M059J (cell line): Measurements from ENCODE around the gene NCOA6. TPM values are rescaled to one million over a fixed set of nuclear protein-coding genes. Genes with fewer than 3 reads are reported as not detected.

Source experiments
- DNase-seq: peaks from one replicate; pipeline ENCODE4 v3.0.0-alpha.2; 2012; ENCODE audit warnings: low read depth
- total RNA-seq: library from RNA; depleted of rRNA; stranded (reverse); fragments of >200 nt; shearing (Covaris generic); gene quantifications from 2 replicates; pipeline ENCODE4 v1.2.3, GENCODE V29; 2014; rRNA removed

The NCOA6 gene
- total RNA-seq: 7.5 and 14.5 TPM in 2 replicates

DNA sequence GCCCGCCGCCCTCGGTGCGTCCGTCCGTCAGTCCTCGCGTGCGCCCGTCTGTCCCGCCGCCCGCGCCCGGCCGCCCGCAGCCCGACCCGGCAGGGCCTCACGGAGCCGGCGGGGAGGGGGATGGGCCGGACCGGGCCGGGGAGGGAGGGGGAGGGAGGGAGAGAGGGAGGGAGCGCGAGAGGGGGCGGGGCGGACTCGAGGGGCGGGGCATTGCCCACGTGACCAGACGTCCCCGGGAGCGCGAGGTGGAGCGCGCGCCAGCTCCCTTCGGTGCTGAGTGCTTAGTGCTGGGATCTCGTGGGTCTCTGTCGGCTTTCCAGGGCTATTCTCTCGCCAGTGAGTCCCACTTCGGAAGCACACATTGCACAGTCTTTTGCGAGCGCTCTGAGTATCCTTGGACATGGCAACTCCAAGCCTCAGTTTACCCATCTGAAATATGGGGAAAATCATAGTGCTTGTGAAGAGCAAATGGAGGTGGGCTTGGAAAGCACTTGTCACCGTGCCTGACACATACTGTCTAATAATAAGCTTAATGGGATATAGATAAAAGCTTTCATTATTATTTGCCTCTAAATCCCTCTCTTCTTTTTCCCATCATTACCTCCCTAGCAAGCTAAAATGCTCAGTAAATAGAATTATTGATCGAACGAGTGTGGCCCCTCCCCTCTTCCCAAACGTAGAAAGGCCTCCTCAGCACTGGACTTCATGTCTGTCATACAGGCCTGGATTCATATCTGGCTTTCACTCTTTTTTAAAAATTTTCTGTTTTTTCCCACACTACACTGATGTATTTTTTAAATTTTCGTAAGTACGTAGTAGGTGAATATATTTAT is at the start of gene NCOA6:
TSS of gene NCOA6 (minus strand) at position 122 of the 833 bp plus-strand sequence. CDS start 43,296 bp downstream, outside the sequence.
- peak; percentile 74 for DNase-seq

DNA sequence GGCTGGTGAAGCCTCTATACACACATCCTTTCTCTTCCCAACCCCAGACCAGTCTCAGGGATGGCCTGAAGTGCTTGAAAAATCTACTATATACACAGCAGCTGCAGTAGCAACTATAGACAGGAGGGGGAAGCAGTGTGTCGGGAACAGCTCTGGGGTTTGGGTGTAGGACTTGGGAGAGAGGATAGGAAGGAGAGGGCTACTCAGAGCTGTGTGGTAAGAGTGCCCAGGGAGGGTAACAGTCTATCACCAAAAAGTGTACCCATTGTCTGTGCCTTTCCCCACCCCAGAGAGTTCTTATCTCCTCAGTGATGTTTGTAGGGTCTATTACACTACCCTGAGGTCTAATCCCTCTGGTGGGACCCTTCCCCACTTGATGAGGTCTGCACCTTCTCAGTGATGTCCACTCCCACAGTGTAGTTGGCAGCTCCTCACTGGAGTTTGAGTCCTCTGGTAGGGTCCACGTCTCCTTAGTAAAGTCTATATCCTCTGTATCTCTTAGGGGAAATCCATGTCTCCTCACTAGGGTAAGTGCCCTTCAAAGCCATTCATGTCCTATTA is 48.7 kb upstream of the NCOA6 start:
- DNase-seq: peak; percentile 91

DNA sequence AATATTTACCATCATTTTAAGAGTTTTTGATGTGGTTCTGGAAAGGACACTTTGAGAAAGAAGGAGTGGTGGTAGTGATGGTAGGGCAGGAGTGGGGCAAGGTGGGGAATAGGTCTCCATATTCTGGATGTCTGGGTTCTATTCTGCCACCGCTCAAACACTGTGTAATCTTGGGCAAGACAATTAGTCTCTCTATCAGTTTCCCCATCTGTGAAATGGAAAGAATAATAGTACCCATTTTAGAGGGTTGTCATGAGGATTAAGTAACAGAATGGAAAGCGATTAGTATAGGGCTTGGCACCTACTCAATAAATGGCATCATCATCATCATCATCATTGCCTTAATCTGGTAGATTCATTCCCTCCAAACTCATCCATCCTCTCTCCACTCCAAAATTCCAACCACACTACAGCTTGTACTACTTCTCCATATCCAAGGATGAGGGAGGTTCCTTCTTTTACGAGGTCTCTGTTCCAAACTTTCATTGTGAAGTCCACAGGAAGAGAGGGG is 48.2 kb upstream of the NCOA6 start:
- no peak for DNase-seq

DNA sequence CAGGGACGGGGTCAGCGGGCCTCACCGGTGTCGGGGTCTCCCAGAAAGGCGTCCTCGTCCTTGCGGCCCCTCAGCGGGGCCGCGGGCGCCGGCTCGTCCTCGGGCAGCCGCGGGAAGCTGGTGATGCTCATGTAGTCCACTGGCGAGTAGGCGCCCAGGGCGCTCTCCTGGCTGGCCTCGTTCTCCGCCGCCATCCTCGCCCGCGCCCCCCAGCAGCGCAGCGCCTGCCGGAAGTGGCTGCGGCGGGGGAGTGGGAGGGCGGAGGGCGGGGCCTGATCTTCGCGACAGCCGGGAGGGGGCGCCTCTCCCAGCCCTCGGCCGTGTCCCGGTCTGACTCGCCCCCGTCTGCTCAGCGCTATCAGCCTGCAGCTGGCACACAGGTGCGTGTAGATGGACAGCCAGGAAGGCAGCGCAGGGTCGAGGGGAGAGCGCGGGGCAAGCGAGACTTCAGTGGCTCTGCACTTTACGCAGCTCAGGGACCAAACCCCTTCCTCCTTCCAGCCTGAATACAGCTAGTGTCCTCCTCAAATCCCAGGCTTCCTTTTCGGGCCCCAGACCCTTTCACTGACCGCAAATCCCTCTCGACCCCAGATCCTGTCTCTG is 47.3 kb upstream of the NCOA6 start, which contains the start of gene GGT7:
TSS of gene GGT7 (minus strand) at position 235 of the 603 bp plus-strand sequence. CDS start at position 194, 41 bp downstream.
- DNase-seq: peak; percentile 78

DNA sequence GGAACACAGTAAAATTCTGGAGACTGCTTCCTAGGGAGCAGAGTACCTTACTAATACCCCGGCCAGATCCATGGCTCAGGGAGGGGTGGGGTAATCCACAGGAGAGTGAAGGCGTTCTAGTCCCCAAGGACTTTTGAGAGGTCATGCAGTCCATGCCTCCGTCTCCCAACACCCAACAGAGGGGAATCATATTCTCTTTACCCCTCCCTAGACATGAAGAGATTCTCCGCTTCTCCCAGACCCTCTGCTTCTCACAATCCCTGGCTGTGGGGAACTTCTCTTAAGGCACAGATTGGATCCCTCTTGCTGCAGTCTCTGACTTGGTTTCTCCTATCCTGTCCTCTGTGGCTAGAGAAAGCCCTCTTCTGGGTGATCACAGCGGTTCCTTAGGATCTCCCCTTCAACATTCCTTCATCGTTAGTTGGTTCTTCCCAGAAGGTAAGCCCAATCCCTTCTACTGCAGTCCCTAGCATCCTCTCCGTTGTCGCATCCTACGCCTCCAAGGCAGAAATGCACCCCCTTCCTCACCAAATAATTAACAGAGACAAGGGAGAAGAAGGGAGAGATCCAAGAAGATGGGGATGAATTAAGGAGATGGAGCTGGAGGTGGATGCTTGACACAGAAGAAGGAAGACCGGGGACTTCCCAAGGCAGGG is 46.6 kb upstream of the NCOA6 start:
- DNase-seq: no peak

DNA sequence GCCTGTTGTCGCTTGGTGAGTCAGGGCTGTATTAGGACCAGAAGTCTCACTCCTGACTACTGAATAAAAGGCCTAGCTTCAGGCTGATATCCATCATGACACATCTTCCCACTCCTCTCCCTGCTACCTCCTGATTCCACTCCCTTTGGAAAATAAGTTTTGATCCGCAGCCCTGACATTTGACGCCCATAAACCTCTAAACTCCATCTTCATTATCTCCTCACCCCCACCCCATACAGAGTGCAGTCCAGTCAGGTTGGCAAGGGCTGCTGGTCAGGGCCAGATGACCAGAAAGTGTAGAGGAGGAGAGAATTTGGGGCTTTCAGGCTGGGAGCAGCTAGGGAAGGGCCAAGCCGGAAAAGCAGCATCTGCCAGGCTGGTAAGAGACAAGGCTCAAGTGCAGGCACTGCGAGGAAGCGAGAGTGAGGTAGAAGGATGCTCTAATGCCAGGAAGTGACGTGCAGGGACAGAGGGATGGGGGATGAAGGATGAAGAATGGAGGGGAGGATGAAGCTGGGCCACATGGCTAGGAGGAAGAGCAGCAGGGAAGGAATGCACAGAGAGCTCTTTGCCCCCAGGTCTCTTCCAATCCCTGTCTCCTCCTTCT is 46.0 kb upstream of the NCOA6 start:
- DNase-seq: no peak

DNA sequence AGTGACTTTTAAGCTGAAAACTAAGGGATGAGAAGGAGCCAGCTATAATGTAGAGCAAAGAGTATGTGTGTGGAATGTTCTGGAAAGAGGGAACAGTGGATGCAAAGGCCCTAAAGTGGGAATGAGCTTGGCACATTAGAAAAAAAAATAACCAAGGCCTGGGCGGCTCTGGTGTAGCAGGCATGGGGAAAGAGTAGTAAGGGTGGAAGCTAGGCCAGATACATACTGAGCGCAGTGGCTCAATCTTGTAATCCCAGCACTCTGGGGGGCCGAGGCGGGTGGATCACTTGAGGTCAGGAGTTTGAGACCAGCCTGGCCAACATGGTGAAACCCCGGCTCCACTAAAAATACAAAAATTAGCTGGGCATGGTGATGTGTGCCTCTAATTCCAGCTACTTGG is 38.8 kb upstream of the NCOA6 start:
- no peak for DNase-seq

DNA sequence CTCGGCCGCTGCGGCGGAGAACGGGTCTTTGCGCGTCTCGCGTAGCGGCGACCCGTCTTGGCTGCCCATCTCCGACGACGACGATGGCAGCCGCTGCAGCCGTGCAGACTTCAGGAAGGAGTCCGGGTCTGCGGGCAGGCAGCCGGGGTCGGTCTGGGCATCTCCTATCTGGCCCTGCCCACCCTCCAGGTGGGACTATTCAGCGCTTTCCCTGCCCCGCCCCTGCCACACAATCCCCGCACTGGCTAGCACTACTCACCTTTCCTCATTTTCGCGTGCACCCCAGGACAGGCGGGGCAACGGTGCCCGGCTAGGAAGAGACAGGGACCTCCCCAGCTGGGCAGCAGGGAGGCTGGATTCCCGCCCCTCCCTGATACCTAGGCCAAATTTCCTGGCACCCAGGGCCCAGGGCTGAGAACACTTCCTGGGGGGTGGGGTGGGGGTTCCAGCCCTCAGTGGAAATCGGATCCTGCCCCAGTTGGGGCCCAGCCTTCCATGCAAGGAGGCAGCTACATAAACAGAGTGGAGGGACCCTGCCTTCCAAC is 38.0 kb upstream of the NCOA6 start:
- no peak for DNase-seq

DNA sequence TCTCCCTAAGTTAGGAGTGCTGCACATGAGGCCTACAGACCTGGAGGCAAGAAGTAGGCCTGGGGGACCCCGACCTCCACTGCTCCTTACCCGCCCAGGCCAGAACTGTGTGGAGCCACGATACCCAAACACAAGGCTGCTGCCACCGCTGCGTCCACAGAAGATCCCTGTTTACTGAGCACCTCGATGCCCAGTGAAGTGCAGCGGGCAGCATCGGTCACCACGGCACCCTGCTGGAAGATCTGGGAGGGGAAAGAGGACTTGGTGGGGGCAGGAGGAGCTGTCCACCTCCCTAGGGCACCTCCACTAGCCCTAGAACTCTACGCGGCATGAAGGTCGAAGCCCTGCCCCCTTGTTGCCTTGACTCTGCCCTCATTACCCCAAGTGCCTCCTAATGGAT is 37.3 kb upstream of the NCOA6 start:
- DNase-seq: no peak

DNA sequence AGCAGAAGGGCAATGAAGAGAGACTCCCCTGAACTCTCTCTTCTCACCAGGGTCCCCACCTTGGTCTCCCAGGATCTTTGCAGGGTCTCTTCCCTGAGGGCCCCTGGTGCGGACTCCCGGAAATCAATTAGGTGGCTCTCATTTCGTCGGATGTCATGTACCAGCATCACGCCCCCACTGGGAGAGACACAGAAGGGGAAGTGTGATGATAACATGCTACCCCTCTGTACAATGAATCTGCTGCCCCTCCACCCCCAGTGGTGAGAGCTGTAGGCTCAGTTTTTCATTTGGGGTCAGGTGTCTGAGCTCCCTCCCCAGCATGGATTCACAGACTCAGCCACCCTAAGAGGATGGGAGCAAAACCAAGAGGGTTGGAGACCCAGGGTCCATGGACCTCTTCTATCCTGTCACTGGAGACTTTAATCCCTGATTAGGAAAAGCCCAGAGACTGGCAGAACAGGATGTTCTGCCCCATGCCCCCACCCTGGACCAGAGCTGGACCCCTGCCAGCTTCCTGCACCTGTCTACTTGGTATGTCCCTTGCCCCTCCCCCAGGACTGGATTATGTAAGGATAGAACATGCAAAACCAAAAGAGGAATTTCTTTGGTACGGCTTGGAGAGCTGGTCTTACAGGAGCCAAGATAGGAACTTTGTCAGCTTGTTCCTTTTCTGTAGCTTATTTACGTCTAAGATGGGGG is 36.1 kb upstream of the NCOA6 start:
- DNase-seq: no peak

DNA sequence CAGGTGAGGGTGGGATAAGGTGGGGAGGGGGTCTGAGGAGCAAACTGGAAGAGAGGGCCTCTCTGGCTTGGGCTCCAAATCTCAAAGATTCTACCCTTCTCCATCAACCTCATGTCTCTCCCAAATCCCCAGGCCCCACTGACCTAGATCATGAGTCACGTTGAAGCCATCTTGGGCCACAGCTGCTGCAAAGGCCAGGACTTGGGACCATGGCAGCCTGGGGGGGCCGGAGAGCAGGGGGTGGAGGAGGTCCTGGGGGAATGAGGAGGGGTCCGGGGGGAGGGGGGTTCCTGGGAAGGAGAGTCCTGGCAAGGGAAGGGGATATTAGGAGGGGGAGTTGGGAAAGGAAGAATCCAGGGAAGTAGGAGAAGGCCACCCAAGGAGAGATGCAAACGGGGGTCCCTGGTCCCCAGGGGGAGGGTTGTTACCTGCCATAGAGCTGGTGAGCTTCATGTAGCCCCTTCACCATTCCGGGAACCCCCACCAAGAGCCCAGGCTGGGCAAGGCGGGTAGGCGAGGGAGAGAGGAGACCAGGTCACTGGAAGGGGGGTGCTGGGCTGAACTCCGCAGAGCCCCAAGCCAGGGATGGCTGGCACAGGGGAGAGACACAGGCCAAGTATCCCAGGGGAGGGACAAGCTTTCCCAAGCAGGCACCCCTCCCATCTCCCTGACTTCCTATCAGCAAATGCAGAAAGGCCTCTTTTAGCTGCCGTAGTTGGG is 34.5 kb upstream of the NCOA6 start:
- no peak for DNase-seq

DNA sequence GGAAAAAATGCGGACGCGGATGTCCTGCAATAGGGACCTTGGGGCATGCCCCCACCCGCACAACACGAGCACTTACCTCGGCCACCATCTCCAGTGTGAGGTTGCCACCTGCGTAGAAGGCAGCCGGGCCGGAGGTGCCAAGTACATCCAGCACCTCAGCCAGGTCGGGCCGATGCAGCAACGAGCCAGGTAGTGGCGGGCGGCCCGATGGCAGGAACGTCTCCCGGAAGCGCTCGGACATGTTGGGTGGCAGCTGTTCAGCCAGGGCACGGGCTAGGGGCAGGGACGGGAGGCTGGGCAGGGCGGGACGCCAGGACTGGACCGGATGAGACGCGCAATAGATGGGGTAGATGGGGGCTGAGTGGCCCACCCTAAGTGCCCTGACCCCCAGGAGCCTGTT is 33.9 kb upstream of the NCOA6 start:
- no peak for DNase-seq

DNA sequence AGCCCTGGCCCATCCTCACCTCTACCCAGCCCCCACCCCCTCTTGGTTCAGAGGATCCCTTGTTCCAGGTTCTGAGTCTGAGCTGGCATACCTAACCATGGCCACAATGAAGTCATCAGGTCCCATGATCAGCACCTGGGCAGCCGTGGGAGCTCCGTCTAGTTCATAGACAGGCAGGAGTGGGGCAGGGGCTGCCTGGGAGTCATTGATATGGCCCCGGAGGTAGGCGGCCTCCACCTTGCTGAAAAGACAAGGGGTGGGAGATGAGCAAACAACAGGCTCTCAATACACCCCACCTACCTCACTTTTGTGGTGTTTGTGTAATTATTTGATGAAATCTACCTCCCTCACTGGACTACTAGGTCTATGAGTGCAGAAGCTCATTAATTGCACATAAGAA is 26.8 kb upstream of the NCOA6 start:
- no peak for DNase-seq

DNA sequence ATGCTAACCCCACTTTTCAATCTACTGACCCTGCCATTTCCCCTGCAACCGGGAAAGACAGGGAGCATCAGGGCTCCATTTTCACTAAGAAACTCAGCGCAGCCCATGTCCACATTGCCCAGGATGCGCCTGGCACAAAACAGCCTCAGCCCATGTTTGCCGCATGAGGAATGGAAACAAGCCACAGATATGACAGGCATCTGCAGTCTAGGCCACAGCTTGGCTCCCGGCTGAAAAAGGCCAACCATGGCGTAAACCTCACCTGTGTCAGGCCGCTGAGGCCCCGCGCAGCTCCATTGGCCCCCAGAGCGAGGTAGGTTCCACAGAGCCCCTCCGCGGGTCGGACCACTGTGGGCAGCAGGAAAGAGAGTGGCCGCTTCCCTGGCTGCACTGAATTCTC is 25.5 kb upstream of the NCOA6 start:
- peak; percentile 26 for DNase-seq

DNA sequence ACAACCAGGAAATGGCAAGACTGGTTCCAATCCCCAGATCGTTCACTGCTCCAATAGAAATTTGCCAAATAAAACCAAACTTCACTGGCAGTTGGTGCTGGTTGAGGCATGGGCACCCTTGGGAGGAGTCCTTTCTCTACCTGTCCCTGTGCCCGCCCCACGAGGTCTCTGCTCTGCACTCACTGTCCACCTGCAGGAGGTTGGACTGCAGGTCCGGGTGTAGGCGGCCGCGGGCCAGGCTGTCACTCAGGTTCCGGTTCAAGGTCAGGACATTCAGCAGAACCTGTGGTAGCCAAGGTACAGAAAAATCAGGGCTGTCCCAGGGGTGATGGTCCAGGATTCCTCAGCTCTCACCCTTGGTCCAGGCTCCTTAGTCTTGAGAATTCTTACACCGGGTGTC is 24.3 kb upstream of the NCOA6 start:
- DNase-seq: no peak

DNA sequence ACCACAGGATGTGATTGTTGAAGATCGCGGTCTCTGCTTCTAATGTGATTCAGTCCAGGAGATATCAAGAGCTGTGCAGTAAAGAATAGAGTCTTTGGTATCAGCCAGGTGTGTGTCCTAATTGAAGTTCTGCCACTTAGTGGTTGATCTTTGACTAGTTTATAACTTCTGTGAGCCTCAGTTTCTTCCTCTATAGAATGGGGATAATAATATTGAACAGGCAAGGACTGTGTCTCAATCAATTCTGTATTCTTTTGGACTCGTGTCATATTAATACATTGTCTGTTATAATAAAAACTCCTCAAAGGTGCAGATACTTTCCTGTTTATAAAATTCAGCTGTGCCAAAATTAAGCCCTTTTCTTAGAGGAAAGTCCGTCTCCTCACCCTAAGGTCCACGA is 23.1 kb upstream of the NCOA6 start:
- DNase-seq: no peak

DNA sequence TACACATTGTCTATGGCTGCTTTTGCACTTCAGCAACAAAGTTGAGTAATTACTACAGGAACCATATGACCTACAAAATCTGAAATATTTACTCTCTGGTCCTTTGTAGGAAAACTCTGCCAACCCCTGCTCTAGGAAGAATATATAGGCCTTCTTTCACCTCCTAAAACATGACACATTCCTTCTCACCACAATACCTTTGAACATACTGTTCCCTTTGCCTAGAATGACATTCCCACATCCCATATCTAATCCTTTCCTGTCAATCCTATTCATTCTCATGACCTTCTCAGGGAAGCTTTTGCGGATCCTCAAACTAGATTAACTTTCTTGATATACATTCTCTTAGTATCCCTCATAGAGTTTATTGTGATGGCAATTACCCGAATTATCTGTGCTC is 18.0 kb upstream of the NCOA6 start:
- no peak for DNase-seq

DNA sequence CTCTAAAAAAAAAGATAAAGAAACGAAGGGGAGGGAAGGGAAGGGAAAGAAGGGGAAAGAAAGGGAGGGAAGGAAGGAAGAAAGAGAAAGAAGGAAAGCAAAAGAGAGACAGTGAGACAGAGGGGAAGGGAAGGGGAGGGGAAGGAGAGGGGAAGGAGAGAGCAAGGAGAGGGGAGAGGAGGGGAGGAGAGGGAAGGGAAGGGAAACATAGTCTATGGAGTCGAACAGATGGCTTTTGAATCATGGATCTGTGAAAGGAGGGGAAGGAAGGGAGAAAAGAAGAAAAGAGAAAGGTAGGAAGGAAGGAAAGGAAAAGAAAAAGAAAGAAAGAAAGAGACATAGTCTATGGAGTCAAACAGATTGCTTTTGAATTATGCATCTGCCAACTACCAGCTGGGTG is 16.7 kb upstream of the NCOA6 start:
- DNase-seq: no peak

DNA sequence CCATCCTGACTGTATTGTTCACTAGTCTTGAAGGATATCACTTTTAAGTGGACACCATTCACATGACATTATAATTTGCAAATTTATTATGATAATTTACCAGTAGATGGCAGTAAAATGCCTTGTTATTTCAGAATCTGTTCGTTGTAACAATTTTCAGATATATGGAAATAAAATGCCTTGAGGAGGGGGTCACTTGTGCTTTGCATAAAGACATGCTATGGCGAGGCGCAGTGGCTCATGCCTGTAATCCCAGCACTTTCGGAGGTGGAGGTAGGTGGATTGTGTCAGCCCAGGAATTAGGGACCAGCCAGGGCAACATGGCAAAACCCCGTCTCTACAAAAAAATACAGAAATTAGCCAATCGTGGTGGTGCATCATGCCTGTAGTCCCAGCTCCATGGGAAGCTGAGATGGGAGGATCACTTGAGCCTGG is 9.0 kb upstream of the NCOA6 start:
- peak; percentile 60 for DNase-seq

DNA sequence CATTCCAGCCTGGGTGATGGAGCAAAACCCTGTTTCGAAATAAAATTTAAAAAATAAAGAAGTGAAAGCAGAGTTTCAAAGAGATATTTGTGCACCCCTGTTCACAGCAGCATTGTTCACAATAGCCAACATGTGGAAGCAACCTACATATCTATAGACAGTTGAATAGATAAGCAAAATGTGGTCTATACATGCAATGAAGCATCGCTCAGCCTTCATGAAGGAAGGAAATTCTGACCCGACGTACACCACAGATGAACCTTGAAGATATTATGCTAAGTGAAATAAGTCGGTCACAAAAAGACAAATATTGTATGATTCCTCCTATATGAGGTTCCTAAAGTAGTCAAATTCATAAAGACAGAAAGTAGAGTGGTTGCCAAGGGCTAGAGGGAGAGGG is 6.5 kb upstream of the NCOA6 start:
- DNase-seq: no peak
